ENCODE data around the gene ESPNL.

Gene ESPNL

DNA sequence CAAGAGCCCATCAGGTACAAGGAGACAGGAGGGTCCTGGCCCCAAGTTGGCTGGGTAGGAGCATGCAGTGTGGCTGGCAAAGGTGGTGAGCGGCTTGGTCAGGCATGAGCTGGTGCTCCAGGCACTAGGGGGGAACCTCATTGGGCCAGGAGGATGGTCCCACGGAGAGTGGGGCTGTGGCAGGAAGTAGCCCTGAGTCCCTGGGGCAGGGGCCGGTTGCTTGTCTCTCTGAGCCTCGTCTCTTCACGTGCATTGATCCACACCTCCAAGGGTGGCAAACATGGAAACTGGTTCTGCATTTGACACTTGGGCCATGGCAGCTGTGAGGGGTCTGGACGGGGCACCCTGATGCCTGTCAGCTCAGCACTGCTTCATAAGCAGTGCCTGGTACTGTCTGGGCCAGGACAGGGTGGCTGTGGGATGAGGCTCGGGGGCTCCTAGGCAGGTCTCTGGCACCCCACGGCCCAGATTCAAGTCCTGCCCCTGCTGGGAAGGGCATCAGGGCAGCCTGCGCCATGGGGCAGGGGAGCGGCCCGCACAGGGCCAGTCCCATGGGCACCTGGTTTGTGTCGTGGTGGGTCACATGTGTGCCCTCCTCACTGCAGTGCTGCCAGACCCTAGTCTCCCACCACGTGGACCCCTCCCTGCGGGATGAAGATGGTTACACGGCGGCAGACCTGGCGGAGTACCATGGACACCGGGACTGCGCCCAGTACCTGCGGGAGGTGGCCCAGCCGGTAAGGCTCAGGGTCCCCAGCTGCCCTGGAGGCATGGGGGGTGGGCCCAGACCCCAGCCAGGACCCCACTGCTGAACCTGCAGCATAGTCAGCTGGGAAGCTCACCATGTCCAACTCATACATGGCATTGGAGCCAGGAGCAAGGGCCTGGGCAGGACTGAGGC is 16.4 kb downstream of the ESPNL start:
- no peak for DNase-seq (ENCODE audit: low spot score)

DNA sequence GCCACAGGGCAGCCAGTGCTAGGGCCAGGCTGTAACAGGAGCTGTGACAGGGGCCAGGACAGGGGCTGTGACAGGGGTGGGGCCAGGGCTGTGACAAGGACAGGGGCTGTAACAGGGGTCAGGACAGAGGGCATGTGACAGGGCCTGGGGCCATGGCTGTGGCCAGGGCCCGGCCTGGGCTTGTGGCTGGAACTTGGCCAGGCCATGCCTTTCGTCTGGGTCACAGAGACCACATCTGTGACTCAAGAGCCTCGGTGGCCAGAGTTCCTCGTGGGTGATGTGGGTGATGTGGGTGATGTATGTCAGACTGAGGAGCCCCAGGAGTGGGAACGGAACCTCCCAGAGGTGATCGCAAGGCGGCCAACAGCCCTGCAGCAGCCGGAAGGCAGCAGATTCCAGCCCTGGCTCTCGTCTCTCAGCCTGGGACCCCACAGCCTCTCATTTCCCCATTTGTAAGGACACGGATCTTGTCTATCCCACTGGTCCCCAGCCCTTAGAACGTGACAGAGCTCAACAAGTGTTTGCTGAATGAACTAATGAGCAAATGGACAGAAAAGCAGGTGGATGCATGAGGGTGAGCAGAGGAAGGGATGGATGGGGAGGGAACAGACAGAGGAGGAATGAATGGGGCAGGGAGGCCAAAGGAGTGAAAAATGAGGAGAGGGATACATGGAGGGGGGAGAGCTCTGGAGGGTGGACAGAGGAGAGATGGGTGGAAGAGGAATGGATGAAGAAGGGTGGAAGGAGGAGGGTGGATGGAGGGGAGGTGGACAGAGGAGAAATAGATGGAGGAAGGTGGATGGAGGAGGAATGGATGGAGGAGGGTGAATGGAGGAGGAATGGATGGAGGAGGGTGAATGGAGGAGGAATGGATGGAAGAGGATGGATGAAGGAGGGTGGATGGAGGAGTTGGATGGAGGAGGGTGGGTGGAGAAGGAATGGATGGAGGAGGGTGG is 17.3 kb downstream of the ESPNL start:
- DNase-seq (ENCODE audit: low spot score) = peak; percentile 81

DNA sequence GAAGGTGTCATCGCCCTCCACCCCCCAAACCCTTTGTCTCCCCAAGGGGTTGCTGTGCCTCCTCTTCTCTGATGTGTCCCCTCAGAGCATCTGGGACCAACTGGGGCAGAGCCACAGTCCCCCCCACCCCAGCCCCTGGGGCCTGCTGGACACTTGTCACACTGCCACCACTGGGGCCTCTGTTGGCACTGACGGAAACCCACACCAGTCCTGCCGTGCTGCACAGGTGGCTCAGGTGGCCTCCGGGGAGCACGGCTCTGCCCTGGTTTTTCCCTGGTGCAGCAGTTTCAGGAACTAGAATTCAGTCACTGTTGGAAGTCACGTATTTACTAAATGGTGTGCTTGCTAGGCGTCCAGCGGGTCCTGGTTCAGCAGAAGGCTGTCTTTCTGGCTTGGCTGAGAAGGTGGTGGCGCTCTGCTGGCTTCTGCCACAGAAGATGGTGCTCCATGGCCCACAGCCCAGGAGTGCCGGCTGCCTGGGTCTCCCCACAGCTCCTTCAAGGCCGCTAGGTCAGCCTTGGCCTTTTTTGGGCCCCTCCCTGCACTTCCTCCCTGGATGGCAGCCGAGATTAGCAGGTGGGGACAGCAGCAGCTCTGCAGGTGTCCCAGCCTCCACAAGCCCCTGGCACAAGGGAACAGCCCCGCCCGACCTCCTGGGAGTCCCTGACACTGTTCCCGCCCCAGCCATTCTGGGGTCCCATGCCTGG is 19.8 kb downstream of the ESPNL start:
- DNase-seq (ENCODE audit: low spot score) = no peak

DNA sequence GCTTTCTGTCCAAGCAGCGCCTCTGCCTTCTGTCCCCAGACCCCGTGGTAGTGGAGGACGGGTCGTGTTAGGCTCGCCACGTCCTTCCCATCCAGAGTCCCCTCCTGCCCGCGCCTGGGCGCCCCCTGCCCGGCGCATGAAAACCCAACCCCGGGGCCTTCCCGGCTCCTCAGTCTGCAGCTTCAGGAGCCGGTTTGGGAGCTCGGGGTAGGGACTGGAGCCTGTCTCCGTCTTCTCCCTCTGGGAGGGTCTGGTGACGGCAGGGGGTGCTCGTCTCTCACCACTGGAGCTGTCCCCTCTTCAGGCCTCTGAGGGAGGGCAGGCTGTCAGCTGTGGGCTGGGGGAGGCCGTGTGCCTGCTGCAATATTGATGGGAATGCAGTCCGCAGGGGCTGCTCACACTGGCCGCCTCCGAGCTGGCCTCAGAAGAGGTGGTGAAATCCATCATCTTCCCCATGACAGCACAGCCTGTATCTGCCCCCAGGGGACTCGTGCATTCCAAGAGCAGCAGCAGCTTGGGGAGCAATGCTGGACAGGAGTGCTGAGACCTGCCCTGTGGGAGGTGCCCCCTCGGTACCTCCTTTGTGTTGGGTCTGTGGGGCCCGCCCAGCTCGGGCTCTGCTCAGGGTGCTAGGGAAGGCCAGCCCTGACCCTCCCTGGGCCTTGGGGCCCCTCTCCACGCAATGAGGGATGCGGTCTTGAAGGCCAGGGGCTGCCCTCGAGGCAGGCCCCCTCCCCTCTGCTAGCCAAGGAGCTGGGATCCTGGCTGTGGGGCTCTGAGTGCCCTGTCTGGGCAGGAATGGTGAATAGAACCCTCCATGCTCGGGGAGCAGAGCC is 20.5 kb downstream of the ESPNL start:
- DNase-seq (ENCODE audit: low spot score) = no peak

DNA sequence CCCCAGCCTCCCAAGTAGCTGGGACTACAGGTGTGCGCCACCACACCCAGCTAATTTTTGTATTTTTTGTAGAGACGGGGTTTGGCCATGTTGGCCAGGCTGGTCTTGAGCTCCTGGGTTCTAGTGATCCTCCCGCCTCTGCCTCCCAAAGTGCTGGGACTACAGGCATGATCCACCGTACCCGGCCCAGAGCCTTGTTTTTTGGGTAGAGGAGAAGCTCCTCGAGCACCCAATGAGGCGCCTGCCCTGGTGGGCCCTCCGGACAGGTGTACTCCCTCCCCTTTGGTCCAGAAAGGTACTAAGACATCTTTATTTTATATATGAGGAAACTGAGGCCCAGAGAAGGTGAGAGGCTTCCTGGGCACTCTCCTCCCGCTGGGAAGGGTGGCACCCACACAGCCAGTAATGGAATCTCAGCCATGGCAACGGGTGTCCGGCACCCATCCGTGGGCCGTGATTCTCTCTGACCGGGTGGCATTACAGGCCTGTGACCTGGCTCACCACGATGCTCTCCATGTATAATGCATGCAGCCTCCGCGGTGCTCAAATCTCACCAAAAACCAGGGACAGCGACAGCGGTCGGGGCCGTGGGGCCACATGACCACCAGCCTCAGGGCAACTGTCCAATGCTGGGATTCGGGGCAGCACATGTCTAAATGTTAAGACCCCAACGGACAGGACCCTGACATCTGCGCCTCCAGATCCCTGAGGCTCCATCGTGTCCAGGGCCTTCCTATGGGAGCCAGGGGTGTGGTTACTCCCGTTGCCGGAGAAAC is 21.6 kb downstream of the ESPNL start:
- DNase-seq (ENCODE audit: low spot score) = no peak

DNA sequence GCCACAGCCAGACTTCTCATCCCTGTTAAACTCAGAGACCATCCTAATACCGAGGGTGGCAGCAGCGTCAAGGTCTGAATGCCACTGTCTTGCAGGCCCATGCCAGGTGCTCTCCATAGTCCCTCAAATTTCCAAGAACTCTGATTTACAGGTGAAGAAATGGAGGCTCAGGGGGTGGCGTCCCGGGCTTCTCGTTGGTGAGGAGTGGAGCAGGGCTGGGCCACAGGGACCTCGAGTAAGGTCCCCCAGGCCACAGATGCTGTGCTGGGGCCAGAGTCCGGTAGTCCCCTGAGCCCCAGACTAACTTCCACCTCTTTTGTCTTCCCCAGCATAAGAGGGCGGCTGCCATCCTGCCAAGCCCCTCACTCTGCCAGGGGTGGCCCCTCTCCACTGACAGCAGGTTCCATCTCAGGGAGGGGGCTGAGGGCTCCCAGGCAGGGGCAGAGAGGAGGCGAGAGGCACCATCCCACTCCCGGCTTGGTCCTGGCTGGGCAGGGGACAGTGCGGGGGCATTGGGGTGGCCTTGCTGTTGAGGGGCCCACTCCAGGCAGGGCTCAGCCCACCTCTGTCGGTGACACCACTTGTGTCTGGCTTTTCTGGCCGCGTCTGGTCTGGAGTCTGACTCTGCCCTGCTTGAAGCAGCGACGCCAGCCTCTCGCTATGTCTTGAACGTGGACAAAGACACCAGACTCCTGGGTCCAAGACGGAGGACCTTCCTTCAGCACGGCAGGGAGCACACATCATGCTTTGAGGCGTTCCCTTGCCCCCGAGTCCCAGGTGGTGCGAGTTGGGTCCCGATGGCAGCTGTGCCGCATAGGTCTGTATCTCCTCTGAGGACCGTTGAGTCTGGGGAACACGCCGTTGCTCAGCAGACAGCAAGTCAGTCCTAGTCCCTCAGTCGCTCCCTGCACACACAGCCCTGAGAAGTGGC is 22.4 kb downstream of the ESPNL start:
- no peak for DNase-seq (ENCODE audit: low spot score)

DNA sequence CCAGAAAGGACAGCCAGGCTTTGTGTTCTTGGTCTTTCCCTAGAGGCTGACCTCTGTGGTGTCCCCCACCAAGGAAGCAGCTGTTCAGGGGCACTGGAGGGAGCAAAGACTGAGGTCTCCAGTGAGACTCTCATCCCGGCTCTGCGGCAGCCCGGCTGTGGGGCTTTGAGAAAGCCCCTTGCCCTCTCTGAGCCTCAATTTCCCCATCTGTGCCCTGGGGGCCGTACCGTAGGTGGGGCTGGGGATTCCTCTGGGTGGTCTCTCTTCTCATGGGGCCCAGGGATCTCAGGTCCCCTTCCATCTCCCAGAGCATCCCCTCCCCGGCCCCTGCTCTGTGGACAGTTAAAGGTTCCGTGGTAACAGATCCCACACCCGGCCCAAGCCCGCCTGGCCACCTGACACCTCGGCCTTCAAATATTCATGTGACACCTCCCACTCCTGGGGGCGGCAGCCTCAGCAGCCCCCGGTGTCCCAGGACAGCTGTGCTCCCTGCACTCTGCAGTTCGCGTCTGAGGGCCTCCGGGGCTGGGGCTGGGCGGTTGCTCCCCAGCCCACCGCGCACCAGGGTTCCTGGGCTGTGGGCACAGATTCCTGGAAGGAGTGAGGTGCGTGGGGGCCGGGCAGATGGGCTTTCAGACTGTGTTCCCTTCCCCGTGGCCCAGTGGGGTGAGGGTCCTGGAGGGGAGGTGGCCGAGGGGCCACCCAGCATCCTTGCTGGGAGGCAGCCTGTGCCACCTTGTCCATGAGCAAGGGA is 23.3 kb downstream of the ESPNL start:
- no peak for DNase-seq (ENCODE audit: low spot score)

DNA sequence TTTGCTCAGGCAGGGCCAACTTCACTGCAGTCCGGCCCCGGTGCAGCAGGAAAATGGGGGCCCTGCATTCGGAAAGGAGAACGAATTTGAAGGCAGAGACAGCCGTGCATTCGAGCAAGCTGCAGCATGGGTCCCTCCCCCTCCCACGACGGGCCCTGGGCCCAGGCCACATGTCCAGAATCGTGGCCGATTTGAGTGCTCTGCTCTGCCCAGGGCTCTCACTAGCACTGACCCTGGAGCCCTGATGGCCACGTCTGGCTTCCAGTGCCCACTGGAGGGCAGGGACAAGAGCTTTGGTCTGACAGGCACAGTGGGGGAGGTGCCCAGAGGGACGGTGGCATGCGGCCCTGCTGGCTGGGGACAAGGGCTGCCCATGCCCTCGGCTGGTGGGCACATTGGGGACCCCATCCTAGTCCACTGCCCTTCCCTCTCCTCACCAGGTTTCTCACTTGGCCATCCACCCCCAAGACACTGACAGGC is 23.9 kb downstream of the ESPNL start:
- no peak for DNase-seq (ENCODE audit: low spot score)

DNA sequence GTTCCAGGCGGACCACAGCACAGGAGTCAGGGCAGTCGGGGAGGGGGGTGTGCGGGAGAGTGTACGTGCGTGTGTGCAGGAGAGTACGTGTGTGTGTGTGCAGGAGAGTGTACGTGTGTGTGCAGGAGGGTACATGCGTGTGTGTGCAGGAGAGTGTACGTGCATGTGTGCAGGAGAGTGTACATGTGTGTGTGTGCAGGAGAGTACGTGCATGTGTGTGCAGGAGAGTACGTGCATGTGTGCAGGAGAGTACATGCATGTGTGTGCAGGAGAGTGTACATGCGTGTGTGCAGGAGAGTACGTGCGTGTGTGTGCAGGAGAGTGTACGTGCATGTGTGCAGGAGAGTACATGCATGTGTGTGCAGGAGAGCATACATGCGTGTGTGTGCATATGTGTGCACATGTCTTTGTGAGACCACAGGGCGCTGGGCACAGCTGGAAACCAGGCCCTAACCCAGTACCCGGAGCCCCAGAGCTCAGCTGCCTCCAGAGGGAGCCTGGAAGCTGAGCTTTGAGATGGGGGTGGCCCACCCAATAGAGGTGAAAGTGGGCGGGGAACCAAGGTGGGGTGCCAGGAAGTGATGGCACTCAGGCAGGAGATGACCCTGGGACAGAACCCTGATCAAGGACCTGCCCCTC is 24.5 kb downstream of the ESPNL start:
- no peak for DNase-seq (ENCODE audit: low spot score)

DNA sequence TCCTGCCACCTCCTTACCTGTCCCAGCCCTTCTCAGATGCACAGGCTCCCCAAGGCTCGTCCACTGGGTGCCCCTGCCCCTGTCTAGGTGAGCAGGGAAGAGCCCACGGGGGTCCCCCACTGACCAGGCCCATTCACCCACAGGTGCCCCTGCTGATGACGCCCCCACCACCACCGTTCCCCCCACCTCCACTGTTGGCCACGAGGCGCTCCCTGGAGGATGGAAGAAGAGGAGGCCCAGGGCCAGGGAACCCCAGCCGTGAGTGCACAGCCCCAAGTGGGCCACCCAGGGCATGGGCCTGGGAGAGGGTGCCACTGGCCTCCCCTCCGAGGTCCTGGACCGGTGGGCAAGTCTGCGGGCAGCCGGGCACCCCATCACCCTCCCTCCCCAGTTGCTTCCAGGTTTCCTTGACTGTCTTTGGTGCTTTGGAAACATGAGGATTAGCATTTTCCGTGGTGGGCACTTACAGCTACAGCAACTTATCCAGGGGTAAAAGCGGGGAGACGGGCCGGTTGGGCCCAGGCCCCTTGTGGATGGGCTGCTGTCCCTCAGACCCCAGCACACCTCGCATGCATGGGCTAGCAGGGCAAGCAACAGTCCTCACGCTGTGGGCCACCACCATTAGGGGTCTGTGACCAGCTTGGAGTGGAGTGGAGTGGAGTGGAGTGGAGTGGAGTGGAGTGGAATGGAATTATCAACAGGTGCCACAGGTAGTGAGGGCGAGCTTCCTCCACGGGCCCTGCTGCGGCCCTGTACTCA is 25.2 kb downstream of the ESPNL start:
- DNase-seq (ENCODE audit: low spot score) = no peak

DNA sequence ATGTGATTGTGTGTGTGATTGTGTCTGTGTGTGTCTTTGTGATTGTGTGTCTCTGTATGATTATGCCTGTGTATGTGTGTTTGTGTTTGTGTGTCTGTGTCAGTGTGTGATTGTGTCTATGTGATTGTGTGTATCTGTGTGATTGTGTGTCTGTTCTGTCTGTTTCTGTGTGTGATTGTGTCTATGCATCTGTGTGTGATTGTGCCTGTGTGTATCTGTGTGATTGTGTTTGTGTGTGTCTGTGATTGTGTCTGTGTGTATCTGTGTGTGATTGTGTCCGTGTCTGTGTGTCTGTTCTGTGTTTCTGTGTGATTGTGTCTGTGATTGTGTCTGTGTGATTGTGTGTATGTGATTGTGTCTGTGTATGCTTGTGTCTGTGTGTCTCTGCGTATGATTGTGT is 26.2 kb downstream of the ESPNL start:
- DNase-seq (ENCODE audit: low spot score) = no peak

DNA sequence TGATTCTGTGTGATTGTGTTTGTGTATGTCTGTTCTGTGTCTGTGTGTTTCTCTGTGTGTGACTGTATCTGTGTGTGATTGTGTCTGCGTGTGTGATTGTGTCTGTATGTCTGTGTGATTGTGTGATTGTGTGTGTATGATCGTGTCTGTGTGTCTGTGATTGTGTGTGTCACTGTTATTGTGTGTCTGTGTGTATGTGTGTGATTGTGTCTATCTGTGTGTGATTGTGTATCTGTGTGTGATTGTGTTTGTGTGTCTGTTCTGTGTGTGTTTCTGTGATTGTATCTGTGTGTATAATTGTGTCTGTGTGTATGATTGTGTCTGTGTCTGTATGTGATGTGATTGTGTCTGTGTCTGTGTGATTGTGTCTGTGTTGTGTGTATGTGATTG is 26.6 kb downstream of the ESPNL start:
- DNase-seq (ENCODE audit: low spot score) = no peak

DNA sequence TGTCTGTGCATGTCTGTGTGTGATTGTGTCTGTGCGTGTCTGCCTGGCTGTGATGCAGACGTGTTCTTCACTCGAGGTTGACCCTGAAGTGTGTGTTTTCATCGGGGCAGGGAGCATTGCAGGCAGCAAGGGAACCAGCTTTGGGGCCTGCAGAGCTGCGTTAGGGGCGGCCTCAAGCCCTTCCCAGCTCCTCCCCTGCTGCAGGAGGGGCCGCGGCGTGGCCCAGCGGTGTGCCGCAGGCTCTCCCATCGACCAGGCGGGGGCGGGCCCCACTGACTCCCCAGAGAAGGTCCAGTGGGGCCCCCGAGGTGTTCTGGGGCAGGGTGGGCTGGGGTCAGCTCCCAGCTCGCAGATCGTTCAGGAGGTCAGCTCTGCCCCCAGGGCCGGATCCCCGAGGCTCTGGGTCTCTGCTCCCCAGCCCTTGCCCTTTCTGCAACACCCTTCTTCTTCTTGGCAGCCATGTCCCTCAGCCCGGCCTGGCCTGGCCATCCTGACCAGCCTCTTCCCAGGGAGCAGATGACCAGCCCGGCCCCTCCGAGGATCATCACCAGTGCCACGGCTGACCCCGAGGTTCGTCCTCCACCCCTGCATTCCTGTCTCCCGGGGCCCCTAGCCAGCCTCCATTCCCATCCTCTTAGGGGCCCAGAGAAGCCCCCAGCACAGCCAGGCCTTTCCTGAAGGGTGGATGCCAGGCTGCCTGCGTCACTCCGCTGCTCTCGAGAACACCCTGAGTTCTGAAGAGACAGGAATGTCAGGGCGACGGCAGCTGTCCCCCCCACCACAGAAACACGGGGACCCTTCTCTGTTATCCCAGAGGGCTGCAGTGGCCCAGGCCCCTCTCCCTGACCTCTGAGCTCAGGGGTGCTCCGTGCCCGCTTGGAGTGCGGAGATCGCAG is 27.3 kb downstream of the ESPNL start:
- DNase-seq (ENCODE audit: low spot score) = peak; percentile 88

DNA sequence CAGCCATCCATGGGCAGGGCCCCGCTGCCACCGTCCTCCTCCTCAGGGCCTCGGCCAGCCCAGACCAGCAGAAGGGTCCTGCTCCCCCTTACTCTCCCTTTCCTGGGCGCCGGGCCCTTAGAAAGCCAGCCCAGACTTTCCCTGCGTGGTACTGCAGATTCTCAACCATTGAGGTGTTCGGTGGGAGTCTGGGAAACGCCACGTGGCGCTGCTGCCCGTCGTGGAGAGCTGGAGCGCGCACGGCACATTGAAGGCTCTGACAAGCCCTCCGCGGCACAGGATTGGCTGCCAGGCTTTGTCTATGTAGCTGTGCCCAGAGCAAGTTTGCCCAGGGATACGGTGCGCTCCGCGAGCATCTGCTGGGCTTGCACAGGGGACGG is 27.9 kb downstream of the ESPNL start:
- DNase-seq (ENCODE audit: low spot score) = no peak

DNA sequence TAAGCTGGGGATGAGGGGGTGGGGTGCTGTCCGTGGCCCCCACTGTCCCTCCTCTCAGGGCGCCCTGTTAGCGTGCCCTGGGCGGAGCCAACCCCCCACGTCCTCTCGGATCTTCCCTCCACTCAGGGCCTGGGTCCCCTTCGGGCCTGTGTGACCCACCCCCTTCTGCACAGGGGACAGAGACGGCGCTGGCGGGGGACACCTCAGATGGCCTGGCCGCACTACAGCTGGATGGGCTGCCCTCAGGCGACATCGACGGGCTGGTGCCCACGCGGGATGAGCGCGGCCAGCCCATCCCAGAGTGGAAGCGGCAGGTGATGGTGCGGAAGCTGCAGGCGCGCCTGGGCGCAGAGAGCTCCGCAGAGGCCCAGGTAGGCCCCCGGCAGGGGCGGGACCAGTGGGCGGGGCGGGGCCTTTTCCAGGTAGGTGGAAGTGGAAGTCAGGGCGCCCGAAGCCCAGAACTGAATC is 28.4 kb downstream of the ESPNL start:
- DNase-seq (ENCODE audit: low spot score) = no peak

All from AG08395 (cell line).